WTC11 (cell line): ENCODE data around the gene SHLD1. TPM values are rescaled to one million over a fixed set of nuclear protein-coding genes. Genes with fewer than 3 reads are reported as not detected.

ENCODE experiments used
- ATAC-seq: fragments of 200-7000 bp; cut with Tn5 transposase; 2 replicates; pipeline ENCODE4 v1.10.0; 2021; ENCODE audit warnings: mild to moderate bottlenecking, moderate library complexity
- CTCF ChIA-PET: fragments of 300-600 bp; sonication (Branson Sonifier 250); formaldehyde crosslinking; loops from one replicate; lab custom pipeline; 2021; ENCODE audit warnings: antibody characterized with exemption; lab: Charles Lee
- POLR2A ChIA-PET: fragments of 350-600 bp; sonication (Branson Sonifier 250); formaldehyde crosslinking; loops from one replicate; lab custom pipeline; 2021; ENCODE audit warnings: antibody characterized with exemption; lab: Charles Lee
- DNase-seq: peaks from one replicate; pipeline ENCODE4 v3.0.0; 2021; ENCODE audit warnings: low spot score
- H3K27ac Mint-ChIP-seq: 2 replicates; pipeline ENCODE4 v1.8.0; 2021; ENCODE audit warnings: mixed read lengths
- H3K27me3 Mint-ChIP-seq: 2 replicates; pipeline ENCODE4 v1.8.0; 2021; ENCODE audit warnings: low read depth, mild to moderate bottlenecking, moderate library complexity, mixed read lengths
- H3K36me3 Mint-ChIP-seq: 2 replicates; pipeline ENCODE4 v1.8.0; 2021; ENCODE audit warnings: mixed read lengths
- H3K4me1 Mint-ChIP-seq: 2 replicates; pipeline ENCODE4 v1.8.0; 2022; ENCODE audit warnings: mixed read lengths
- H3K4me3 Mint-ChIP-seq: 2 replicates; pipeline ENCODE4 v1.8.0; 2021; ENCODE audit warnings: mild to moderate bottlenecking, moderate library complexity, mixed read lengths
- H3K9me3 Mint-ChIP-seq: 2 replicates; pipeline ENCODE4 v1.8.0; 2021; ENCODE audit warnings: mixed read lengths
- ATF1 ChIP-seq: sonication (generic); formaldehyde crosslinking; IDR thresholded peaks from 2 replicates; pipeline ENCODE4 v1.8.1; 2023; ENCODE audit warnings: mild to moderate bottlenecking, moderate library complexity, missing genetic modification reagents
- ATF3 ChIP-seq: sonication (generic); formaldehyde crosslinking; conservative IDR thresholded peaks from 2 replicates; pipeline ENCODE4 v1.8.1; 2022; ENCODE audit warnings: mild to moderate bottlenecking, missing genetic modification reagents
- CREB1 ChIP-seq: sonication (generic); formaldehyde crosslinking; IDR thresholded peaks from 2 replicates; pipeline ENCODE4 v1.8.0; 2023; ENCODE audit warnings: mild to moderate bottlenecking, missing genetic modification reagents
- CREM ChIP-seq: sonication (generic); formaldehyde crosslinking; IDR thresholded peaks from 2 replicates; pipeline ENCODE4 v1.8.1; 2022; ENCODE audit warnings: mild to moderate bottlenecking, missing genetic modification reagents, moderate library complexity
- E2F4 ChIP-seq: sonication (generic); formaldehyde crosslinking; IDR thresholded peaks from 2 replicates; pipeline ENCODE4 v1.8.1; 2022; ENCODE audit warnings: low read depth, mild to moderate bottlenecking, moderate library complexity, missing genetic modification reagents, borderline replicate concordance
- ESRRA ChIP-seq: sonication (generic); formaldehyde crosslinking; IDR thresholded peaks from 2 replicates; pipeline ENCODE4 v1.8.1; 2022; ENCODE audit warnings: mild to moderate bottlenecking, missing genetic modification reagents, borderline replicate concordance
- FOXP1 ChIP-seq: sonication (generic); formaldehyde crosslinking; IDR thresholded peaks from 2 replicates; pipeline ENCODE4 v1.8.0; 2022; ENCODE audit warnings: missing genetic modification reagents, mild to moderate bottlenecking, moderate library complexity, borderline replicate concordance
- HMGA2 ChIP-seq: fragments of 250-450 bp; sonication (Bioruptor Pico); IDR thresholded peaks from 2 replicates; pipeline ENCODE4 v1.4.0; 2021; ENCODE audit warnings: mild to moderate bottlenecking, moderate library complexity
- JUN ChIP-seq: sonication (generic); formaldehyde crosslinking; IDR thresholded peaks from 2 replicates; pipeline ENCODE4 v1.8.0; 2023; ENCODE audit warnings: mild to moderate bottlenecking, missing genetic modification reagents
- KAT7 ChIP-seq: sonication (generic); formaldehyde crosslinking; IDR thresholded peaks from 2 replicates; pipeline ENCODE4 v1.8.1; 2023; ENCODE audit warnings: missing genetic modification reagents, mild to moderate bottlenecking, borderline replicate concordance
- NFE2L1 ChIP-seq: sonication (generic); formaldehyde crosslinking; IDR thresholded peaks from 2 replicates; pipeline ENCODE4 v1.8.1; 2023; ENCODE audit warnings: missing genetic modification reagents
- PREB ChIP-seq: sonication (generic); formaldehyde crosslinking; IDR thresholded peaks from 2 replicates; pipeline ENCODE4 v1.8.1; 2022; ENCODE audit warnings: mild to moderate bottlenecking, missing genetic modification reagents, moderate library complexity, borderline replicate concordance
- RELA ChIP-seq: sonication (generic); formaldehyde crosslinking; IDR thresholded peaks from 2 replicates; pipeline ENCODE4 v1.8.1; 2022; ENCODE audit warnings: missing genetic modification reagents, mild to moderate bottlenecking, borderline replicate concordance
- RORB ChIP-seq: fragments of 250-450 bp; sonication (Bioruptor Pico); IDR thresholded peaks from 2 replicates; pipeline ENCODE4 v1.9.0; 2021; ENCODE audit warnings: mild to moderate bottlenecking
- STAT6 ChIP-seq: sonication (generic); formaldehyde crosslinking; conservative IDR thresholded peaks from 2 replicates; pipeline ENCODE4 v1.8.1; 2023; ENCODE audit warnings: mild to moderate bottlenecking, low read depth, missing genetic modification reagents, moderate library complexity
- TCF7 ChIP-seq: sonication (generic); formaldehyde crosslinking; IDR thresholded peaks from 2 replicates; pipeline ENCODE4 v1.8.0; 2022; ENCODE audit warnings: mild to moderate bottlenecking, low read depth, missing genetic modification reagents, moderate library complexity
- ZMAT4 ChIP-seq: fragments of 250-450 bp; sonication (Bioruptor Pico); IDR thresholded peaks from 2 replicates; pipeline ENCODE4 v1.9.0; 2021; ENCODE audit warnings: mild to moderate bottlenecking
- ZNF263 ChIP-seq: sonication (generic); formaldehyde crosslinking; IDR thresholded peaks from 2 replicates; pipeline ENCODE4 v1.8.1; 2022; ENCODE audit warnings: low read depth, mild to moderate bottlenecking, moderate library complexity, missing genetic modification reagents
- ZNF396 ChIP-seq: fragments of 250-450 bp; sonication (Bioruptor Pico); IDR thresholded peaks from 2 replicates; pipeline ENCODE4 v1.8.0; 2021; ENCODE audit warnings: mild to moderate bottlenecking, moderate library complexity, borderline replicate concordance
- ZNF423 ChIP-seq: fragments of 250-450 bp; sonication (Bioruptor Pico); IDR thresholded peaks from 2 replicates; pipeline ENCODE4 v2.1.2; 2022; ENCODE audit warnings: mild to moderate bottlenecking, moderate library complexity
- ZNF425 ChIP-seq: fragments of 250-450 bp; sonication (Bioruptor Pico); conservative IDR thresholded peaks from 2 replicates; pipeline ENCODE4 v1.9.0; 2021; ENCODE audit warnings: mild to moderate bottlenecking
- total RNA-seq: library from RNA; stranded (reverse); gene quantifications from 3 replicates; pipeline ENCODE4 v1.2.3, GENCODE V29; 2021
- TF ChIP-seq, protein P1 (sequence below): sonication (generic); formaldehyde crosslinking; IDR thresholded peaks from 2 replicates; pipeline ENCODE4 v1.8.0; 2022; ENCODE audit warnings: mild to moderate bottlenecking, missing genetic modification reagents

The SHLD1 gene
- total RNA-seq, 1 experiment from 2014 or later, result 4.1 TPM

DNA sequence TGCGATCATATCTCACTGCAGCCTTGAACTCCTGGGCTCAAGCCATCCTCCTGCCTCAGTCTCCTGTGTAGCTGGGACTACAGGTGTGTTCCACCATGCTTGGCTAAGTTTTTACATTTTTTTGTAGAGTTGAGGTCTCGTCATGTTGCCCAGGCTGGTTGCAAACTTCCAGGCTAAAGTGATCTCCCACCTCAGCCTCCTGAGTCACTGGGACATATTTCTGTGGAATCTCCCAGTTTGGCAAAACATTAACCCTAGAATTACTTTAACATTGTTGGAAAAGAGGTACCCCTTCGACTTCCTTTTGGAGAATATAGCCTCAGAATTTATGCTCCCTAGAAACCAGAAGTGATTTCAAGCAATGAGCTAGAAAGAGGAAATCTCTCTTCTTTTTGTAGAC is 57.2 kb downstream of the SHLD1 start:
- H3K27me3 Mint-ChIP-seq, result no peaks in the 10 kb centered on the region; the same call in 1 of the 2 replicates
- no peak for ATAC-seq
- H3K27ac Mint-ChIP-seq, result no peak overlapping the region

DNA sequence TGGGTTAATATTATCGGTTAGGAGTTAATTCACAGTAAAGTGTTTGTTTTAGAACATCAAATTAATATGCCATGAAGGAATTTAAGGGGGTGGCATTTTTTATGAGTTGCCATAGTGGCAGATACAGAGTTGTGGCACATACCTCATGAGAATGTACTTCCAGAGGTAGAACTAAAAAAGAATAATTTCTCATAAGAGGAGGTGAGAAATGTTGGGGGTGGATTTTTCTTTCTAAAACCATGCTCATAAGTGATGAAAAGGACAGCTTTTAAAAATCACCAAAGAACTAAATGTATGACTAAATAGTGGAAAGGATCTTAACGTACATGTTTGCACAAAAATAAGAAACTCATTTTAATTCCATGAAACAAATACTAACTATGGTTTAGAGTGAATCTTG is 58.7 kb downstream of the SHLD1 start:
- POLR2A ChIA-PET, result no interaction called here
- no peak overlapping the region for H3K4me3 Mint-ChIP-seq
- H3K36me3 Mint-ChIP-seq, result no peaks in the 10 kb centered on the region
- DNase-seq (no peak), ATAC-seq (no peak)
- H3K4me1 Mint-ChIP-seq, result peaks cover 11% of the 10 kb centered on the region
- H3K27ac Mint-ChIP-seq, result no peak overlapping the region
- CTCF ChIA-PET, result interaction anchor here (2.4 kb wide), 1 partner anchor 8 kb away, joined by 9 read pairs; no protein-coding TSS in a partner anchor
- H3K27me3 Mint-ChIP-seq, result no peaks in the 10 kb centered on the region; the same call in 1 of the 2 replicates
- no peaks in the 10 kb centered on the region for H3K9me3 Mint-ChIP-seq
- TF ChIP-seq TCF7 (CRISPR knock-in tag) (no peak), FOXP1 (CRISPR knock-in tag) (no peak), ATF1 (CRISPR knock-in tag) (no peak), CREB1 (CRISPR knock-in tag) (no peak), CREM (CRISPR knock-in tag) (no peak), ZNF396 (CRISPR knock-in tag) (no peak), JUN (no peak), NFE2L1 (CRISPR knock-in tag) (no peak), STAT6 (CRISPR knock-in tag) (no peak), ZNF425 (CRISPR knock-in tag) (no peak), RELA (CRISPR knock-in tag) (no peak)

More for the DNA sequence above, 57.2 kb downstream of the SHLD1 start:
- no peak overlapping the region for H3K4me3 Mint-ChIP-seq
- no peak for DNase-seq
- peaks cover 11% of the 10 kb centered on the region for H3K4me1 Mint-ChIP-seq
- POLR2A ChIA-PET, result no interaction called here
- TF ChIP-seq ATF1 (CRISPR knock-in tag) (no peak), TCF7 (CRISPR knock-in tag) (no peak), KAT7 (no peak), ZNF423 (CRISPR knock-in tag) (no peak), ZNF396 (CRISPR knock-in tag) (no peak), ZMAT4 (CRISPR knock-in tag) (no peak), CREM (CRISPR knock-in tag) (no peak), HMGA2 (CRISPR knock-in tag) (no peak), RORB (CRISPR knock-in tag) (no peak), ESRRA (no peak), ATF3 (CRISPR knock-in tag) (no peak), PREB (CRISPR knock-in tag) (no peak), E2F4 (CRISPR knock-in tag) (no peak), ZNF263 (CRISPR knock-in tag) (no peak)
- TF ChIP-seq, protein P1, sequence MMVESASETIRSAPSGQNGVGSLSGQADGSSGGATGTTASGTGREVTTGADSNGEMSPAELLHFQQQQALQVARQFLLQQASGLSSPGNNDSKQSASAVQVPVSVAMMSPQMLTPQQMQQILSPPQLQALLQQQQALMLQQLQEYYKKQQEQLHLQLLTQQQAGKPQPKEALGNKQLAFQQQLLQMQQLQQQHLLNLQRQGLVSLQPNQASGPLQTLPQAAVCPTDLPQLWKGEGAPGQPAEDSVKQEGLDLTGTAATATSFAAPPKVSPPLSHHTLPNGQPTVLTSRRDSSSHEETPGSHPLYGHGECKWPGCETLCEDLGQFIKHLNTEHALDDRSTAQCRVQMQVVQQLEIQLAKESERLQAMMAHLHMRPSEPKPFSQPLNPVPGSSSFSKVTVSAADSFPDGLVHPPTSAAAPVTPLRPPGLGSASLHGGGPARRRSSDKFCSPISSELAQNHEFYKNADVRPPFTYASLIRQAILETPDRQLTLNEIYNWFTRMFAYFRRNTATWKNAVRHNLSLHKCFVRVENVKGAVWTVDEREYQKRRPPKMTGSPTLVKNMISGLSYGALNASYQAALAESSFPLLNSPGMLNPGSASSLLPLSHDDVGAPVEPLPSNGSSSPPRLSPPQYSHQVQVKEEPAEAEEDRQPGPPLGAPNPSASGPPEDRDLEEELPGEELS (CRISPR knock-in tag), result no peak
- no peaks in the 10 kb centered on the region for H3K36me3 Mint-ChIP-seq
- CTCF ChIA-PET, result interaction anchor here (0.7 to 2.4 kb wide), 2 partner anchors 10 to 282 kb away, joined by 3 to 9 read pairs; no protein-coding TSS in a partner anchor
- H3K9me3 Mint-ChIP-seq, result no peaks in the 10 kb centered on the region
